Erythroblast (primary cell): ENCODE data around the gene SETMAR.
A peak's percentile ranks its signal among the peaks of the same experiment; 100 is the strongest.

Experiments
- DNase-seq, 2 experiments: peaks; one replicate each; lab custom pipeline; 2025; lab: John Stamatoyannopoulos, UW
- GATA1 ChIP-seq: IDR thresholded peaks from 2 replicates; pipeline ENCODE4 v1.6.1; 2011; ENCODE audit warnings: low read depth, mild to moderate bottlenecking, control low read depth, low read length, moderate library complexity
- POLR2A ChIP-seq: IDR thresholded peaks from 2 replicates; pipeline ENCODE4 v1.6.1; 2011; ENCODE audit warnings: mild to moderate bottlenecking, low read length

Gene SETMAR

GRCh38 chr3:4343258-4343657 lies 40.1 kb downstream of the SETMAR start:
- no peak for TF ChIP-seq POLR2A
- TF ChIP-seq GATA1, result no peak
- DNase-seq, result no peak

DNA sequence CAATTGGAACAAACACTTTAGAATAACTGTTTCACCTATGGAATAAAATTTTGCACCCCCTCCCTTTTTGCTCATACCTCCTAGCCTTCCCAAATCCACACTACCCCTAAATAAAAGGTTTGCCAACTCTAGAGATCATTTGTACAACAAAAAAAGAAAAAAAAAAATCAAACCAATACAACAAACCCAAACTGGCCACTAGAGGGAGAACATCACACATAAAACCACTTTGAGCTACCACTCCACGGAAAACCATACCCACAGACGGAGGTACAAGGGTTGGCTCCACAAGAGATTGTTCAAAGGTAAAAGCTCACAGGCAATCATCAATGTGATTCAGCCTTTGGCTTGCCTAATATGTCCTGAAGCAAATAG lies 47.6 kb downstream of the SETMAR start:
- TF ChIP-seq GATA1 (no peak), POLR2A (no peak)
- peak; percentile 84 to 89 for DNase-seq

DNA sequence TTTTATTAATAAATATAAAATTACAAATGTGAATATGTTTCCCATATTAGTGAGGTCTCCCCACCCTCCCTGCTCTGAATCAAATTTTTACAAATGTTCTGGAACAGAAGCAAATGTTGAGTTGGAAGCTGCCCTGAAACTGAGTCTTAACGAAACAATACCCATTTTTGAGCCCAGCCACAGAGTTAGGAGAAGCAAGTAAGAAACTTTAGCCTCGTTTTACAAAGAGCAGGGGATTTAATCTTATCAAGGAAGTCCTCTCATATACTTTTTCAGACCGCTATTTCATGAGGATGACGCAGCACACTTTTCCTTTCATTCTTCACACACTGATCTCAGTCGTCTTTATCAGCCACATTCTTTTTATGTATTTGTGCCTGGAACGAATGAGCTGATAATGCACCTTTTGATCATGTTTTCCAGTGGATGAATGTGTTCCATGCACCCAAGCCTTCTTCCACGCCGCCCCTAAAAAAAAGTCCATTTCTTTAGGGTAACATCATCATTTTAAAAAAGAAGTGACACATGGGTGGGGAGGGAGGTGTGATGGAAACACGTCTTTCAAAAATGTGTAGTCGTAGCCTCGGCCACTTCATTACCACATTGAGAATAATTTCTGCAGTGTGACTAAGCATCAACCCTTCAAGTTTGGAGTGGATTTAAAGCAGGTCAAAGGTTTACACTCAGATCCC lies 48.1 kb downstream of the SETMAR start:
- TF ChIP-seq GATA1, result no peak
- TF ChIP-seq POLR2A, result no peak
- DNase-seq, result peak; percentile 84 to 85

GRCh38 chr3:4351872-4352271 lies 48.7 kb downstream of the SETMAR start:
- no peak for DNase-seq
- no peak for TF ChIP-seq POLR2A
- TF ChIP-seq GATA1, result no peak

DNA sequence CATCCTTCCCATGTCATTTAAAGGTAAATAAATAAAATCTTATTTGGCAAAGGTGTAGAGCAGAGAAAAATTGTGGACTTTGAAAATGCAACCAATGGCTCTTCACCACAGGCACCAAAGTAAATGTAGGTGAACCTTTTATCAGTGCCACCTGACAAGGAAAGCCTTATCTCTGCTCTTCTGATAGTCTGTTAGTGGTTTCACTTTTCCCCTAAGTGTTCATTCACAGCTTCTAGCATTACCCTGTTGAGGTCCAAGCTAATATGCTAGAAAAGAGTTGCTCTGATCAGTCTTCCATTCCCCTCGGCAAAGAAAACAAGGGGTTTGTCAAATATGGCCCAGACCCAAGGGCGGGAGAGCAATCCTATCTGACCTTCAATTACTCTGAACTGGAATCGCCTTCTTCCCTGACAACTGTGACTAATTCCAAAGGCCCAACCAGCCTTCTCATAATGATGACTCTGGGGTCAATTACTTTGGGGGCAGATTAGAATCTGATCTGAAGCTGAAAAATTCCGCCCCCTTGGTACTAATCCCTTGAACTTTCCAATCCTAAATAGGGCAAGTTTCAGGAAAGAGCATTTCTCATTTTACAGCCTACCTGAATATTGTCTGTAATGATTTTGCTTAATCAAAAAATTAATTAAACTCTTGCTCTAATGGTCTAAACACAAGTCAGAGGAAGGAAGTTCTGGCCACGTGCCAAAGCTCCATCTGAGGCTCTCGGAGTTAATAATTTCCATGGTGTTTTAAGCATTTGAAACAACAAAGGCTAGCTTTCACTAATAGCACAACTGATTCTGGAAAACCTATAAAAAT lies 52.4 kb downstream of the SETMAR start:
- TF ChIP-seq GATA1 (no peak), POLR2A (no peak)
- DNase-seq, result peak; percentile 46 to 68

DNA sequence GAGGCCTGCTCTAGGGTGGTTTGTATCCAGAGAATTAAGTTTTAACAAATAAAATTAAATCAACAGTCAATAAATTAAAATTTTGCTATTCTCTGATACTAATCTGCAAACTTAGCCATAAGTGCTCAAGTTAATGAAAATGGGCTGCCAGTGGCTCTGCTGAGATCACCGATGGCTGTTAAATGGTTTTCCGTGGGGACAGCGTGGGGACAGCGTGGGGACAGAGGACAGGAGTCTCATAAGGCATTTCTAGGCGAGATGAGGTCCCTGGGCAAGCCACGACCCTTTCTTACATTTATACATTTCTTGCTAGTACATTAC lies 53.0 kb downstream of the SETMAR start:
- TF ChIP-seq GATA1, result no peak
- TF ChIP-seq POLR2A, result no peak
- no peak for DNase-seq

DNA sequence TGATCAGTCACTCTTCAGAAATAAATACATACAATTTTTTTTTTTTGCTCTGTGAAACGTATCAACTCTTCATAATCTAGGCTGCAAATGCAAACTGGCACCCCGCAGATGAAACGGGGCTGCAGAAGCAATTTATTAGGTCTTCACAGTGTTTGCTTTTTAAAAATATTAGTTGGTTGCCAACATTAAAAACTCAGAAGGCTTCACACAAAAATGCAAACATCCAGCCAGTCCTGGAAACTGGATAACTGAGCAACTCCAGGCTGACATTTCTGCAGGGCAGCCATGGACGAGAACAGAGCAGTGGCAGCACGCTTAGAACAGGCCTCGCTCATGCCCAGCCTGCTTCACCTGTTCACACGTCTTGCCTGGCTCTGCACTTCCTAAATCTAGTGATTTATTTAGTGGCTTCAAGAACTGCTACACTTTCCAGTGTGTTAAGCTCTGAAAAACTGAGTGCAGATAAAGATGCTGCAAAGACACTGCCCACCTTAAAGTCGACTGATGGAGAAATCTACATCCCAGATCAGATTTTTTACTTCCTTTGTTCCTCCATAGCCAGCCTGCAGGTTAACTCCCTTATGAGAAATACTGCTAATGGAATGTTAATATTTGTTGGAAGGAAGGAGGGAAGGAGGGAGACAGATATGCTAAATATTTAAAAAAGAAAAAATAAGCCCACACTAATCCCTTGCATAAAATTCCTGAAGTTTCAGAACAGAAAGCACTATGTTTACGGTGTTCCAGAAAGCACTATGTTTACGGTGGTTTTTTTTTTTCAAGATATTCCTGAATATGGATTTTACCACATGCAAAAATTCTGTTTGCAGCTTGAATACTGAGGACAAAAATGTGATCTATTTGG lies 53.6 kb downstream of the SETMAR start:
- no peak for TF ChIP-seq GATA1
- no peak for TF ChIP-seq POLR2A

GRCh38 chr3:4358273-4358672 lies 55.1 kb downstream of the SETMAR start:
- no peak for DNase-seq
- TF ChIP-seq GATA1 (no peak), POLR2A (no peak)

More for the DNA sequence above, 53.6 kb downstream of the SETMAR start:
- no peak for DNase-seq

- no peak for DNase-seq
- TF ChIP-seq GATA1, result no peak
- no peak for TF ChIP-seq POLR2A
Measured at GRCh38 chr3:4359805-4360502, 56.8 kb downstream of the SETMAR start.

DNA sequence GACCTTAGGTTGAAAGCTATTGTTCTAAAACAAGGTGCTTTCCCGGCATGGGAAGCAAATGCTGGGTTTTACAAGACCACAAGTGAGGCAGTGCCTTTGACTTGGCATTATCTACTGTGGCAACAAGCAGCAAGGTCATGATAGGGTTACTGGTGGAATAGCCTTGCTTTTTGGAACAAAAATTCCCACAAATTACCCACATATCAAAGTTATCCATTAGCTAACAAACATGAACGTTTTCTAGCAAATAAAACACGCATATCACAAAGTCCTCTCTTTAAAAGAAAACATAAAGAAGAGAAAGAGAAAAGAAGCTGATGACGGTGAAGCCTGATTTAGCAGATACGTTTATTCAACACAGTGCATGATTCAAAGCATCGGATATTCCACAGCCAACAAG lies 57.6 kb downstream of the SETMAR start:
- DNase-seq, result no peak

GRCh38 chr3:4362523-4362922 lies 59.4 kb downstream of the SETMAR start:
- TF ChIP-seq POLR2A (no peak), GATA1 (no peak)
- DNase-seq, result no peak

More for the DNA sequence above, 57.6 kb downstream of the SETMAR start:
- no peak for TF ChIP-seq POLR2A
- TF ChIP-seq GATA1, result no peak
